GM18507 (cell line): ENCODE measurements around the gene RBM17.
"Not testable (repeated sequence)": the region's sequence is repeated elsewhere in the genome, so short reads cannot be mapped to it uniquely, and the experiment has no call there.

Experiments
- DNase-seq: peaks from one replicate; pipeline ENCODE4 v3.0.0; 2011; ENCODE audit warnings: low read depth; ENCODE audit not compliant: insufficient read length; ENCODE audit errors: extremely low spot score
- FAIRE-seq: peaks from 2 replicates; lab custom pipeline; 2011; peaks lifted over from hg19 to GRCh38; lab: Jason Lieb, UNC

RBM17 gene

DNA sequence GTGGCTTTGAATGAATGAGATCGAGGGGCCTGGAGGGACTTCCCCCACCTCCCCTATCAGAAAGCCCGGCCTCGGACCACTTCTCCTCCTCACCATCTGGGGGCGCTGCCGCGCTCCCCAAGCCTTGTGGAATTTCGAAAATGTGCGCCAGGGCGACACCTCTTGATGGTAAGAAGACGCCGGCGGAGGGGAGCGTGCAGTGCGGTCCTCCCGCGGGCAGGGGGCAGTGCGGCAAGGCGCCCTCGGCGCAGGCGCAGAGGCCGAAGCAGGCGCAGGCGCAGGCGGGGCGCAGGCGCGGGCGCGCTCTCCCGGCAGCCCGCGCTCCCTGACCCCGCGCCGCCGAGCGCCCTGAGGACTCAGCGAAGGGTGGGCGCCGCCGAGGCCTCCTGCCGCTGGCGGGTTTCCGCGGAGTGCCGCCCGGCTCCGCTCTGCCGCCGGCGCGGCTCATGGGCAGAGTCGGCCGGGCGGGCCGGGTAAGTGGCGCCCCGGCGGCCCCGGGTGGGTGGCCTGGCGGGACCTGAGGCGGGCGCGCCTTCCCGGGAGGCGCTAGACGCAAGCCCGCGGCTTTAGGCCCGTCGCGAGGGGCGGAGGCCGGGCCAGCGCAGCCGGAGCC is at the start of gene RBM17:
Gene RBM17 (plus strand): TSS at position 314 of the 613 bp plus-strand sequence. CDS start 8,032 bp downstream, outside the sequence.
- FAIRE-seq: peak; percentile 97
- peak; percentile 91 for DNase-seq

GRCh38 chr10:6039711-6040110 is 49.1 kb upstream of the RBM17 start:
- DNase-seq: no peak
- FAIRE-seq: no peak

DNA sequence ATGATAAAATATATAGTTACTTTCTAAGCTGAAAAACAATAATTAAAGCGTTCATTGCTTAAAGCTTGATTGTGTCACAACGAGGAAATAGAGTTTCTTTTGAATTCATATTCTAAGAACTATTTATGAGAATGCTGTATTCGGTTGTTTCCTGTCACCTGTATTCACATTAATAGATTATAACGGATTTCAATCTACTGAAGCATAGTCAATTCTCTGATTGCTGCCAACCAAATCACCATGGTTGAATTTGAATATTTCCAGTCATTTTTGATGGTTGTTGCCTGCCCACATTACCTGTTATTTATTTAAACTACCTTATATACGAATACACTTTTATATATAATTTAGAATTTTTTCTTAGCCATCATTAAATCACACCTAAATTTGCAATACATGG is 48.6 kb upstream of the RBM17 start:
- DNase-seq (no peak), FAIRE-seq (no peak)

DNA sequence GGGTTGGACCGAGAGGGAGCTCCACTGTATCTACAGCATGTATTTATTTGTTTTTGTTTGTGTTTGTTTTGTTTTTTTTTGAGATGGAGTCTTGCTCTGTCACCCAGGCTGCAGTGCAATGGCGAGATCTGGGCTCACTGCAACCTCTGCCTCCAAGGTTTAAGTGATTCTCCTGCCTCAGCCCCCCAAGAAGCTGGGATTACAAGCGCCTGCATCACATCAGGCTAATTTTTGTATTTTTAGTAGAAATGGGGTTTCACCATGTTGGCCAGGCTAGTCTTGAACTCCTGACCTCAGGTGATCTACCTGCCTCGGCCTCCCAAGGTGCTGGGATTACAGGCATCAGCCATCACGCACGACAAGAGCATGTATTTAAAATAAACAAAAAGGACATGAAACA is 45.5 kb upstream of the RBM17 start:
- DNase-seq: not testable (repeated sequence)

GRCh38 chr10:6044060-6044459 is 44.8 kb upstream of the RBM17 start:
- DNase-seq (no peak), FAIRE-seq (no peak)

More for the DNA sequence above, 45.5 kb upstream of the RBM17 start:
- FAIRE-seq: not testable (repeated sequence)

DNA sequence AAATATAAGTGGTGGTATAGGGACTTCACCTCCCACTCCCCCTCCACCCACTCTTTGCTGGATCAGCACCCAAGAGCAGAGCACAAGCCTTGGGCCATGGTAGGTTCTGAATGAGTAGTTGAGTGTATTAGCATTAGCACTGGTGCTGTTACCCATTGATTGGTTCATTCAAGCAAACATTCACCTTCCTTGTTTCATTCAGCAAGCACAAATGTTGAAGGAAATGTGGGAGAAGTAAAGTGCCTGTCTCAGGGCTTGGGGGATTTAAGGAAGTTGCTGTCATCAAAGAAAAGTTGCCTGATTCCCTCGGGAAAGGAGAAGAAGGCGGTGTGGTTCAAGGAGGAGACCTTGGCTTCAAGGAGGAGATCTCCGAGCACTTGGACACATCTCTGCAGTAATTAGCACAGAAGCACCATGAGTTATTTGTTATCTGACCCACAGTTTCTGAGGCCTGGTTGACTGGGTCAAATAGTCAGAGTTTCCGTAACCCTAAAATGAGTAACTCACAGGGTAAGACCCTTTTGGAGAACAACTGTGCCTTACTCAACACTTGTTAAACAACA is 44.0 kb upstream of the RBM17 start:
- FAIRE-seq (no peak), DNase-seq (no peak)

GRCh38 chr10:6045314-6045848 is 43.5 kb upstream of the RBM17 start:
- FAIRE-seq: peak; percentile 93
- no peak for DNase-seq

- DNase-seq: no peak
- FAIRE-seq: peak; percentile 67
Observed at GRCh38 chr10:6045878-6046772, 42.7 kb upstream of the RBM17 start.

GRCh38 chr10:6046773-6047611 is 41.8 kb upstream of the RBM17 start:
- DNase-seq: no peak
- no peak for FAIRE-seq

DNA sequence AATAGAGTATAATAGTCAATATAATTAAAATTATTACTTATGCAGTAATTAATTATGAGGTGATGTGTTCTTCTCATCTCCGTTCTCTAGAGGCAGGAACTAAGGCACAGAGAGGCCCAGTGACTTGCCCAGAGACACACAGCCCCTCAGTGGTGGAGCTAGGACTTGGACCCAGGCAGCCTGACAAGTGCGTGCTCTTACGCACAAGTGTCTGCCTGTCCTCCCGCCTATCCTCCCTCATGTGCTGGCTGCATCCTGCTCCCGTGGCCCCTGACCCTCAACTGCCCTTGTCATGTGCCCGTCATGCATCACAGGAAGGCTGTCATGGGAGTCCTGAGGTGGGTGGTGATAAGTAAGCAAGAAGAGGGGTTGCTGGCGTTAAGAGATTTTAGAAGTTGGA is 41.0 kb upstream of the RBM17 start:
- DNase-seq (no peak), FAIRE-seq (no peak)

GRCh38 chr10:6048281-6049030 is 40.4 kb upstream of the RBM17 start:
- DNase-seq (no peak), FAIRE-seq (no peak)

- DNase-seq: no peak
- FAIRE-seq: peak; percentile 24
Observed at GRCh38 chr10:6049031-6049400, 39.8 kb upstream of the RBM17 start.

- FAIRE-seq (peak; percentile 97), DNase-seq (no peak)
Observed at GRCh38 chr10:6050801-6051445, 37.9 kb upstream of the RBM17 start.

DNA sequence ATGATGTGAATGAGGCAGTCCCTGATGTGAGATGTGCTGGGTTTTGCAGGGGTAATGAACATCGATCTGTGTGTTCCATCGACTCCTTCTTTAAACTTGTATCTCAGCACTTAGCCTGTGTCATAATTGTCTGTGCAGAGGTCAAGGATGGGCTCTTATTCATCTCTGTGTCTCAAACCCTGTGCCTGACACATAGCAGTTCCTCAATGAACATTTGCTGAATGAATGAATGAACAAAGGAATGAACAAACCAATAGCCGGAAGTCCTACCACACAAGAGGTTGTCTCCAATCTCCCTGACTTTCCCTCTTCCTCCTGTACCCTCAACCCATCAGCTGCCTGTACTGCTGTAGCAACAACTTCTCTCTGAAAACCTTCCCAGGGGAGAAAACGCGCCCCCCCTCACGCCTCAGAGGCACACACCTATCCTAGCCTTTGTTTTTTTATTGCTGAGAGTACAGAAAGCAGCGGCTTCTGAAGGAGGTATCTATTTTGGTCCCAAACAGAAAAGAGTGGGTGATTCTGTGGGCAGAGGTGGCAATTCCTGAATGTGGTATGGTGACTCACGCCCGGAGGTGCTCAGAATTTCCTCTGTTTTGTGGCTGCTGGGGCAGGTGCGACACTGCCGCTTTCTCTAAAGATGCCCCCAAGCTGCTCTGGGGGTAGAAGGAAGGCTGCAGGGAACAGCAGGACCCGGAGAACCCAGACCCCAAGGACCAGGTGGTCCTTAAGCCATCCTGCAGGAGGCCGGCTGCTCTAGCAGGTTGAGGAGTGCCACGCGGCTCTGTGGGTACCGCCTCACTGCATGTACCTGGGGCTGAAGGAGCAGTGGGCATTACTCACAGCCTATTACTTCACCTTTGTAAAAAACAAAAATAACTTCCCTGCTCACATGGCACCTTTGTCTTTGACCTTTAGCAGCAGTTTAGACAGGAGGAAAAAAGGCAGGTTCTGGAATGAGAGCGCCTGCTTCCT is 36.3 kb upstream of the RBM17 start:
- FAIRE-seq (peak; percentile 95), DNase-seq (no peak)

GRCh38 chr10:6053303-6053702 is 35.5 kb upstream of the RBM17 start:
- FAIRE-seq: no peak
- DNase-seq: no peak

GRCh38 chr10:6053816-6054631 is 34.8 kb upstream of the RBM17 start:
- DNase-seq (no peak), FAIRE-seq (peak; percentile 59)
